A172 (cell line): ENCODE measurements around the gene SMTN. TPM values are rescaled to one million over a fixed set of nuclear protein-coding genes. Genes with fewer than 3 reads are reported as not detected.
"Not testable (repeated sequence)": the region's sequence is repeated elsewhere in the genome, so short reads cannot be mapped to it uniquely, and the experiment has no call there.

ENCODE experiments used
- DNase-seq: peaks from one replicate; pipeline ENCODE4 v3.0.0-alpha.2; 2015; ENCODE audit warnings: low spot score
- total RNA-seq: library from RNA; depleted of rRNA; stranded (reverse); fragments of >200 nt; shearing (Covaris generic); gene quantifications from 2 replicates; pipeline ENCODE4 v1.2.3, GENCODE V29; 2014

SMTN gene
- total RNA-seq, 1 experiment from 2014 or later: 61.1 TPM

- no peak for DNase-seq
Measured at GRCh38 chr22:31104869-31105268, 23.8 kb downstream of the SMTN start.

- DNase-seq: no peak
Measured at GRCh38 chr22:31105282-31105929, 24.3 kb downstream of the SMTN start.

DNA sequence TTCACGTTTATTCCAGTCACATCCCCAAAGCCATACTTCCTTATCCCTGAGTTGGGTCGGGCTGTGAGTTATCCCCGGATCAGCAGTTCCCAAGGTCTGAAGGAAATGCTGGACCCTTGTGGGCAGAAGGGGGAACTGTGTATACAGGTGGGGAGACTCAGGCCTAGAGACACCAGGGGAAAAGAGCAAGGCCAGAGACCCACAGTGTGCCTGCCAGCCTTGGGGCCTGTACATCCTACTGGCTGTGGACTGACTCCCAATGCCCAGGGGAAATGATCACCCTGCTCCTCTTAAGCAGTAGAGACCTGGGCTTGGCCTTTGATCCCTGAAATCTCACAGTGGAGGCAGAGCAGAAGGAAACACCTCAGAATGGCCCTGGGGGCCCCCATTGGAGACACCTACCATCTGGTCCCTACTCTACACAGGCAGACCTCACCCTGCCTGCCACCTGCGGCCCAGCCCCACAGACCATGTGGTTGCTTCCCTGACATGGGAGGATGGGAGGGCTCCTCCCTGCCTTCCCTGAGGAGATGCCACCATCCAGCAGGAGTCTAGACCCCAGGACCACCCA, 25.0 kb downstream of the SMTN start:
- DNase-seq: no peak

DNA sequence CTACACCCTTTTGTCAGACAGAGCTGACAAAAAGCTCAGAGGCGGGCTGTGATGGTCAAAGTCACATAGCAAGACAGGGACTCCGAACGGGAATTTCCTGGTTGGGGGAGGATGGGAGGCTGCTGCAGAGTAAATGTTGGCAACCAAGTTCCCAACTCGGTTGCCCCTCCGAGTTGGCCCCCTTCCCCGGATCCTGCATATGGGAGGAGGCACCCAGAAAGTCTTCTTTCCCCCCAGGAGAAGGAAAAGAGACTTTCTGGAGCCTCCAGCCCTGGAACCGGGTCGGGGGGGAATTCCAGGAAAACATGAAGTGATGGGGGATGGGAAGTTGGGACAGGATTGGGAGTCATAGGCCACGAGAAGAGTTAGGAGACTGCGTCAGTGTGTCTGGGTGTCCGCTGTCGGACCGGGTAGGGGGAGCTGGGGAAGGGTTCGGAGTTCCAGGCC, 25.6 kb downstream of the SMTN start:
- DNase-seq: no peak

GRCh38 chr22:31107178-31107893, 26.2 kb downstream of the SMTN start, which contains the start of gene SELENOM:
TSS of gene SELENOM (minus strand) at chr22:31107568. CDS start at chr22:31107505, 63 bp downstream.
- DNase-seq: peak; percentile 87

- DNase-seq: no peak
Measured at GRCh38 chr22:31107894-31108218, 26.7 kb downstream of the SMTN start.

GRCh38 chr22:31112547-31113091, 31.5 kb downstream of the SMTN start:
- DNase-seq: not testable (repeated sequence)

DNA sequence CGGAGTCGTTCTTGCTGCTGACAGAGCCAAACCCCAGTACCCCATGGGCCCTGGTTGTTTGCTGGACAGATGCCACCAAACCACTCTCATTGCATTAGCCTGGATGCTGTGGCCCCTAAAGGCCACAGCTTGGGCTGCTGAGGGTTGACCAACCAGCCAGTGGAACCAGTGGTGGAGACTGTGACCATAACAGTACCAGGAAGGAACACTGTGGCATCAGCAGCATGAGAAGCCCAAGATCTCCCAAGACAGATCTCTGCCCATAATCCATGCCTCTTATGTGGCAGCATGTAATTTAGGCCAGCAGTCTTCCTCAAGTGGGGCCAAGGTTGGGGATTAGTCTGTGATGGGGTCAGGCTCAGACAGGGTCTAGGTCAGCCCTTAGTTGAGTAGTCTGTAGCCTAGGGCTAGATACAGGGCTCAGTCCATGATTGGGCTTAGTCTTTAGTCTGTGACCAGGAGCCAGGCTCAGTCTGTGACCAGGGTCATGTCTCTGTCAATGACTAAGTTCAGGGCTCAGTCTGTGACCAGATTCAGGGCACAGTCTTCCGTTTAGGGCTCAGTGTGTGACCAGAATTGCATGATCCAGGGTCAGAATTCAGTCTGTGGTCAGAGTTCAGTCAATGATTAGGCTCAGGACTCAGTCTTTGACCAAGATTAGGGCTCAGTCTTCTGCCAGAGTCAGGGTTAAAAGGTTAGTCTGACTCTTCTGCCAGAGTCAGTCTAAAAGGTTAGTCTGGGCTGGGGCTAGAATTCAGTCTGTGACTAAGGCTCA, 37.1 kb downstream of the SMTN start:
- no peak for DNase-seq

DNA sequence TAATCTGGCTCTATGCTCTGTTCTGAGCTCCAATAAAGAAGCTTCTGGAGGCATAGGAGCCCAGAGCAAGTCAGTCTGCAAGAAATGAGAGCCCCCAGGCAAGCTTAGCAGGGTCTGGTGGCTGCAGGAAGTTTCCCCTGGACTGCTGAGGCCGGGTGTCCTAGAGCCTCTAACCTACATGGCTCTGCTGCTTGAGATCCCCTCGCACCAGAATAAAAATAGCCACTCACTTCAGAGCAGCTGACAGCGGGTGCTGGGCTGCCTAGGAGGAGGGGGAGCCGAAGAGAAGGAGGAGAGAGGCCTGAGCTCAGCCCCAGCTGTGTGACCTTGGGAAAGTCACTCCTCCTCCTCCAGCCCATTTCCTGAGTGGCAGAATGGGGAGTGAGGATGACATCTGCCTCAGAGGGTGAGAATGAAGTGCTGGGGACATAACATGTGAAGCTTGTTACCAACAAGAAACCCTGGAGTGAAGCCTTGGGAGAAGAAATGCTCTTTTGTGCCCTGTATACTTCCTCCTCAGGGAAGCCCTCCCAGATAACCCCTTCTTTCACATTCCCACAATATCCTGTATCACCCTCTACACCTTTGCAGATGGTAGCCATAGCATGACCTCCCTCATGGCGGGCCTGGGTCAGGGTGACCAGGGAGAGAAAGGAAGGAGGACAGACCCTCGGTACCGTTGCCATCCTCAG, 38.1 kb downstream of the SMTN start:
- no peak for DNase-seq

GRCh38 chr22:31120230-31120629, 39.1 kb downstream of the SMTN start:
- no peak for DNase-seq

GRCh38 chr22:31120642-31121041, 39.5 kb downstream of the SMTN start:
- DNase-seq: no peak

- DNase-seq: no peak
Measured at GRCh38 chr22:31121403-31121802, 40.3 kb downstream of the SMTN start.

- no peak for DNase-seq
Measured at GRCh38 chr22:31122196-31122531, 41.0 kb downstream of the SMTN start.

GRCh38 chr22:31122532-31123291, 41.6 kb downstream of the SMTN start, which contains the start of gene INPP5J:
TSS of gene INPP5J (plus strand) at chr22:31122966. CDS start at chr22:31123015, 49 bp downstream.
- DNase-seq: peak; percentile 28

GRCh38 chr22:31123292-31123602, 42.1 kb downstream of the SMTN start:
- no peak for DNase-seq

- DNase-seq: no peak
Measured at GRCh38 chr22:31124290-31124689, 43.2 kb downstream of the SMTN start.

GRCh38 chr22:31124811-31125465, 43.8 kb downstream of the SMTN start:
- DNase-seq: no peak

DNA sequence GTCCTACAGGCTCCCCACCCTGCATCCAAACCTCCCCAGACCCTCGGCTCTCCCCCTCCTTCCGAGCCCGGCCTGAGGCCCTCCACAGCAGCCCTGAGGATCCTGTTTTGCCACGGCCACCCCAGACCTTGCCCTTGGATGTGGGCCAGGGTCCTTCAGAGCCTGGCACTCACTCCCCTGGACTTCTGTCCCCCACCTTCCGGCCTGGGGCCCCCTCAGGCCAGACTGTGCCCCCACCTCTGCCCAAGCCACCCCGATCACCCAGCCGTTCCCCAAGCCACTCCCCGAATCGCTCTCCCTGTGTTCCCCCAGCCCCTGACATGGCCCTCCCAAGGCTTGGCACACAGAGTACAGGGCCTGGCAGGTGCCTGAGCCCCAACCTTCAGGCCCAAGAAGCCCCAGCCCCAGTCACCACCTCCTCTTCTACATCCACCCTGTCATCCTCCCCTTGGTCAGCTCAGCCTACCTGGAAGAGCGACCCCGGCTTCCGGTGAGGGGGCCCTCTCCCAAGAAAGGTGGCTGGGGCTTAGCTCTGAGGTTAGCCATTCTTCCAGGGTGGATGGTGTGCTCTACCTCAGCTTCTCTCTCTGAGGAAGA, 44.5 kb downstream of the SMTN start:
- DNase-seq: no peak

DNA sequence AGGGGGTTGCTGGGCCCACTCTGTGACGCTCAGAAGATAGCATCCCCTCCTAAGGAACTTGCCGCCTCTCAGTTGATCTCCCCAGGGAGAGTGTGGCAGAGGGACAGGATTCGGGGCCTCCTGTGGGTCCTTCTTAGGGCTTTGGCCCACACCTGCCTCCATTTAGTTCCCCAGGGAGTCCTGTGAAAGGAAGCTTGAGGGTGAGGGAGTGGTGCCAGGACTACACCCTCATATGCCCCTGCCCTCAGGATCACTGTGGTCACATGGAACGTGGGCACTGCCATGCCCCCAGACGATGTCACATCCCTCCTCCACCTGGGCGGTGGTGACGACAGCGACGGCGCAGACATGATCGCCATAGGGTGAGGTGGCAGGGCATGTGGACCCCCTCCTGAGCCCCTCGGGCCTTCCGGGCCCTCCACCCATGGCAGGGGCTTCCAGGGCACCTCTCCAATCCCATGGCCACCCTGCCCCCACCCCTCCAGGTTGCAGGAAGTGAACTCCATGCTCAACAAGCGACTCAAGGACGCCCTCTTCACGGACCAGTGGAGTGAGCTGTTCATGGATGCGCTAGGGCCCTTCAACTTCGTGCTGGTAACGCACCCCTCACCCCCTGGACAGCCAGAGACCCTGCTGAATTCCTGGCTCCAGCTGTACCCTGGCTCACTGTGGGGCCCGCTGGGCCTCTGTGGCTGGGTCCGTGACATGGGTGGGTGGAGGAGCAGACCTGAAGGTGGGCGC, 45.2 kb downstream of the SMTN start:
- no peak for DNase-seq
